Measurements from ENCODE around the gene CCDC187.
"Not testable (repeated sequence)": the region's sequence is repeated elsewhere in the genome, so short reads cannot be mapped to it uniquely, and the experiment has no call there.

Gene CCDC187

DNA sequence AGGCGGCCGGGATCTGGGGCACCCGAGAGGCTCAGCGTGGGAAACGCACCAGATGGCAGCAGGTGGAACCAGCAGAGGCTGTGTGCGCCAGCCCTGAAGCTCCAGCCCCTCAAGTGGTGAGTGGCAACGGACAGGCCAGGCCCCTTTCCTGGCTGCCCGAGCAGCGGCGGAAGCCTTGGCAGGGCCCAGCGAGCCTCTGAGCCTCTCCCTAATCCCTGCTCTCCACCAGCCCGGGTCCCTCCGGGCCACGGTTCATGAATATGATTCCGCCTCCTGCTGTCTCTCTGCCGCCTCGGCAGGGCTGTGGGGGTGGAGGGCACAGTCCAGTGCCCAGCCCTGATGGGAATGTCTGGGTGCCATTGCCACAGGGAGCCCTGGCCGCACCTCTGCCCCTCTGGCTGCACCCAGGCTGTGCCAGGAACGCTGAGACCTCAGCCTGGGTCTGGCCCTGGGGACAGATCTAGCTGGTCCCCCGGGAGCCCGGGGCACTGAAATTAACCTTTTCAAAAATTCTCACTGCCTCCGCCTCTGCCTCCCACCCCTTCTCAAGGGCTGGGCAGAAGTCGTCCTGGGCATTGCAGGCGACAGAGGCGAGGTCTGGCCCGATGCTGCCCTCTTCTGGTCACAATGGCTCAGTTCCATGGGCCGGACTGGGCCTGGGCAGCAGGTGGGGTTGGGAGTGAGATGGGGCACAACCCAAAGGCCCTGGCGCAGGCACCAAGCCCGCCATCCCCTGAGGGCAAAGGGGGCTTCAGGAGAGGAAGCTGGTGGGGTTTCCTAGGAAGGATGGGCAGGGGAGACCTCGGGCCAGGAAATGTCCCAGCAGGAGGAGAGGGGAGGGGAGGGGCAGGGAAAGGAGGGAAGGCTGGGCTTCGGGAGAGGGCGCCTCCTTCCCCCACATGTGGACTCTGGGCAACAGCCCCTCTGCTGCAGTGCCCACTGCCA lies 20.3 kb downstream of the CCDC187 start:
- peak in 11 of 14 donors; percentile 25 to 86 (median 61) for DNase-seq

DNA sequence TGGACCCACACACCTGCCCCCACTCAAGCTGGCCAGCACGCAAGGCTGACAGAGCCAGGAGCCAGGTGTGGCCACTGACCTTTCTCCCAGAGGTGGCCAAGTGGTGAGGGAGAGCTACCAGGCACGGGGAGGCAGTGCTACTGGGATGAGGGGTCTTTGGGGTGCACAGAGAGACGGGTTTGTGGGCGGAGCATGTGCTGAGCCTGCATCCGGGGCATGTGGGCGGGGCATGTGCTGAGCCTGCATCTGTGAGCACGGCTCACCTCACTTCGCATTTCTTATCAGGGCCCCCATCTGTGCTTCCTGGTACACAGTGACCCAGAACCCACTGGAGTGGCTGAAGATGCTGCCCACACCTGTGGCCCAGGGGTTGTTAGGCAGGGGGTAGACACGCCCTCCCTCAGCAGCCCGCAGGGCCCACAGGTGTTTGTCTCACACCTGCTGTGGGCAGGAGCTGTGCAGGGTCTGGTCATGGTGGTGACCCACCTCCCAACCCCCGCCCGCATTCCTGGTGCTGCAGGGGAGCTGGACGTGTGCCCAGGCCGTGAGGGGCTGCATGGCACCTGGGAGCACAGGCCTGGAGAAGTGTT lies 21.5 kb downstream of the CCDC187 start:
- DNase-seq: no peak

DNA sequence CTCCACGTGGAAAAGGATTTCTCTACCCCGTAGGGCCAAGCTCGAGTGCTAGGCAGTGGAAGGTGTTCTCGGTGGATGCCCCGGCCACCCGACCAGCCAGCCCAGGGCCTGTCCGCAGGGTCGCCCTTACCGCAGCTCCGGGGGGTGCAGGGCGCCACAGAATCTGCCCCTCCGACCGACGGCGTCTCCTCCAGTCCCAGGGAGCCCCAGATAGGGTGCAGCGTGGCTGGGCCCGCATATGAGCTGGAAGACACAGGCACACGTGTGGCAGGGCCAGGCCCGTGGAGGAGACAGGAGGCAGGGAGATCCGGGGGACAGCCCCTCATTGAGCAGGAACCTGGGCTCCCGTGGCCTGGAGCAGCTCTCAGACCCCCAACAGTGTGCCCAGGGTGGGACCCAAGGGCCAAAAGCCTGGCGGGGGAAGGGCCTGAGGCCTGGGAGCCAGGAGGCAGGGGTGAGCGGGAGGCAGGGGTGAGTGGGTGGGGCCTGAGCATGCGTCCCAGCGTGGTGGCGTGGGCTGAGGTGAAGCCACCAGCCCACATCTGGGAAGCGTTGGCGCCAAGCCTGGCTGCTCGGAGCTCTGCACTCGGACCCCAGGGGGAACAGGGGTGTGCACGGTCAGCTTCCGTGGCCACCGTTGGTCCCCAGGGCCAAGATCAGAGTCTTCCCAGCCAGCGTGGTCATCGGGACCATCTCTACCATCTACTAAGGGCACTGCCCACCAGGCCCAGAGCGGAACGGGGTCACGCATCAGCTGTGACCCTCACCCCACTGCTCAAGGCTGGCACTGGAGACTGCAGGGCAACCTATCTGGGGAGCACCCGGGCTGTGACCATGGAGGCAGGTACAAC lies 22.2 kb downstream of the CCDC187 start:
- DNase-seq: no peak

DNA sequence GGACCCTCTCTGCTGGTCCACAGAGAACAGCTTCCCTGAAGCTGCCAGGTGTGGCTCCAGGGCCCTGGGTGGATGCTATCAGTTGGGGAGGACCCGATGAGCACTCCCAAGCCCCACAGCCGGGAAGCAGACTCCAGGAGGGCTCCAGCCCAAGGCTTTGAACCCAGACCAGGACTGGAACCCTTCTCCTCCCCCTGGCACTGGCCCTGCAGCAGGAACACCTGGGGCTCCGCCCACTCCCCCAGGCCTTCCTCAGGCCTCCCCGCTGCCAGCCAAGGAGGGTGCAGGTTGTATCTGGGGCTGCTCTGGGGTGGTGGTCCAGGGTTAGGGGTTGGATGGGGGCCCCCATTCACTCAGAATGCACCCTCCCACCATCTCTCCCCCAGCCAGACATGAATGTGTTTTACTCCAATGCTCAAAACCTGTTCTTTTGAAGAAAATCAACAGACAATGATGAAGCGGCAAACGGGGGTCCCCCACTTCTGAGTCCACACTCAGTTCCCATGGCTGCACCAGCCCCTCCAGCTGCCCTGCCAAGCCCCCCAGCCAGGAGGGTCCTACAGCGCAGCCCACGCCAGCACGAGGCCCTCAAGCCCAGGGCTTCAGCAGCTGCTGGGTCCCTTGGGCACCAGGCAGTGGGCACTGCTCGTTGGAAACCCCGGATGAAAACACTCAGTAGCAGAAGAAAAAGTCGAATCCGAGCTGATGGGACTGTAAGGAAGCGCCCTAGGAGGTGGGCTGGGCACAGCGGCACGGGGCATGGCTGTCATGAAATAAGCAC lies 23.2 kb downstream of the CCDC187 start:
- DNase-seq: no peak

DNA sequence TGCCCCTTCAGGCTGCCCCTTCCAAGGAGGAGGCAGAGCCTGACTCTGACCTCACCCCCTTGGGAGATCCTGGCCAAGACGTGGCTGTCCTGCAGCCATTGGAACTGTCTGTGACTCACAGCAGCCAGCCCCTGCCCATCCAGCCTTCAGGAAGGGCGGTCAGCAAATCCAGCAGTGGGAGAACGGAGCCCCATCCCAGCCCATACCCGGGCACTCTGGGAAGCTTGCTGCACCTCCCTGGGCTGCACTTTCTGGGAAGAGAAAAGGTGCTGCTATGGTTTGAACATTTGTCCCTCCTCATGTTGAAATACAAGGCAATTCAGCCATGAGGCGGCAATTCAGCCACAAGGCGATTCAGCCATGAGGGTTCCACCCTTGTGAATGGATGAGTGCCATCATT lies 24.4 kb downstream of the CCDC187 start:
- no peak for DNase-seq

DNA sequence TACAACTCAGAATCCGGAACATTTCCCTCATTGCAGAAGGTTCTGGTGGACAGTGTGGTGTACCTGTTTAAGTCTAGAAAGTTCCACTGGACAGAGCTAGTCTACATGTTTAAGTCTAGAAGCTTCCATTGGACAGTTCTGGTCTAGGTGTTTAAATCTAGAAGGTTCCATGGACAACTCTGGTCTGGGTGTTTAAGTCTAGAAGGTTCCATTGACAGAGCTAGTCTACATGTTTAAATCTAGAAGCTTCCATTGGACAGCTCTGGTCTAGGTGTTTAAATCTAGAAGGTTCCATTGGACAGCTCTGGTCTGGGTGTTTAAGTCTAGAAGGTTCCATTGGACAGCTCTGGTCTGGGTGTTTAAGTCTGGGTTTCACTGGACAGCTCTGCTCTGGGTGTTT lies 25.0 kb downstream of the CCDC187 start:
- DNase-seq: no peak

DNA sequence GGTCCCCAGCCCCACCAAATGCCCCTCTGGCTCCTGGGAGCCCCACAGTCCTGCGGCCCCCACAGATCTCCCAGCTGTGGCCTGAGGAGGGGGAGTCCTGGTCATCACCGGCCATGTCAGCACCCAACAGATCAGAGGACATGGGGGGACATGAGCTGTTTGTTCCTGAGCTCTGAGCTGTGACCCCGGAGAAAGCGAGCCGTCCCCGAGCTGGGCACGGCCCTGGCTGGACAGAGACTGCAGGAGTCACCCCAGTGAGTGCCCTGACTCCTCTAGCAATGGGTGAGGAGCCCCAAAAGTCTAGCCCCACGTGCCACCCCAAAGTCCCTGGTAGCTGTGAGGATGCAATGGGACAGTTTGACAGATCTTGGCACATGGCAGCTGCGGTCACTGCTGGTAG lies 25.7 kb downstream of the CCDC187 start:
- DNase-seq: no peak

DNA sequence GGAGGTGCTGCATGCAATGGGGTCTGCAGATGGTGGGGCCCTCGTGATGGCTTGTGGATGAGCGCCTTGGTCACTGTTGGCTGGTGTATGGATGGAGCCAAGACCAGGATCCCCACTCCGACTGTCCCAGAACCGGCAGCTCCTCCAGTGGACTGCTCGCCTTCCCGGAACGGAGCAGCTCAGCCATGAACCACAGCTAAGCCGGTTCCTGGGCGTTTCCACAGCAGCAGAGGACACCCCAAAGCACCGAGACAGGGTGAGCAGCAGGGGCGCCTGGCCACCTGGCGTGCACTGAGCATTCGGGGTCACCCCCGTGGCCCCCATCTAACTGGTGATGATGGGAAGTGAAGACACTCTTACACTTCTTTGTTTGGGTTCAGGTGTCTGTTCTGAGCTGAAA lies 26.1 kb downstream of the CCDC187 start:
- DNase-seq: no peak

DNA sequence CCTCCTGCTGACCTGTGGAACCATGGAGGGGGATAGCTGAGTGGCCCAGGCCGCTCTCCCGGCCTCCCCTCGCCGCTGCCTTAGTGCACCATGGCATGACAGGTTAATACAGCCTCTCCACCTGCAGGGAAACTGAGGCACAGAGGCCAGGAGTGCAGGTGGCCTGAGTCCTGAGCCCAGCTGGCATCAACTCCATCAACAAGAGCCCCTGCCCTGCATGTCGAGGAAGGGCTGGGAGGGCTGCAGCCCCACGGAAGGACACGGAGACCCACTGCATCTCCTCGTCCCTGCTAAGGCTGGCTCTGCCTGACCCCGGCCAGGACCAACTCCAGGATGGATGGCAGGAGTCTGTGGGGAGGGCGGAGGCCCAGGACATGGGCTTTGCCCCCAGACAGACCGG lies 27.2 kb downstream of the CCDC187 start:
- no peak for DNase-seq

DNA sequence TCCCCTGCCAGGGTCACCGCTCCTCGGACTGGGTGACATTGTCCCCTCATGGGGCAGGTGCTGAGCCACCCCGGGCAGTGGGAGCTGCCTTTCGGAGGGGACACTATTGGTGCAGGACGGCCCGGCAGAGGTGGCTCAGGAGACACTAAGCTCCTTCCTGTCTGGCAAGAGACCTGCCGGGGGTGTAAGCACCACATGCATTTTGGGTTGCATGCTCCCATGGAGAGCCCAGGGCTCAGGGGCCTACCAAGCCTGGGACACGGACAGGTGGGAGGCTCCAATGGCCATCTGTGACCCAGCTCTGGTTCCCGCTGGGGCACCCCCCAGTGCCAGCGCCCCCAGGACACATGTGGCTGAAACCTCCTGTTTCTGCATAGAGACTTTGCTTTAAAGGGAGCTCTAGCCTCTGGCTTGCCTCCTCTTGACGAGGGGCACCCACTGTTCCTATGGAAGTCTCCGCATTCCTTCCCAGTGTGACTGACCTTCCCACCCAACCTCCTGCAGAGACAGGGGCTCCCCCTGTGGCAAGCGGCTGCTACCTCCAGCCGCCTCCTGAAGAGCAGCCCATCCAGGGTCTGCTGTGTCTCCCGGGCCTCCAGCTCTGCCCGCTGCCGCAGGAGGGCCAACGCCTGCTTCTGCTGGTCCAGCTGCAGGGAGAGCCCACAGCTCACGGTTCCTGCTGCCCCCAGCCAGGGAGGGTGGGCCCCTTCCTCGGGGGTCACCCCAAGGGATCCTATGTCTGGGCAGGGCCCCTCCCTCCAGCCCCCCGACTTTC lies 28.1 kb downstream of the CCDC187 start:
- no peak for DNase-seq

DNA sequence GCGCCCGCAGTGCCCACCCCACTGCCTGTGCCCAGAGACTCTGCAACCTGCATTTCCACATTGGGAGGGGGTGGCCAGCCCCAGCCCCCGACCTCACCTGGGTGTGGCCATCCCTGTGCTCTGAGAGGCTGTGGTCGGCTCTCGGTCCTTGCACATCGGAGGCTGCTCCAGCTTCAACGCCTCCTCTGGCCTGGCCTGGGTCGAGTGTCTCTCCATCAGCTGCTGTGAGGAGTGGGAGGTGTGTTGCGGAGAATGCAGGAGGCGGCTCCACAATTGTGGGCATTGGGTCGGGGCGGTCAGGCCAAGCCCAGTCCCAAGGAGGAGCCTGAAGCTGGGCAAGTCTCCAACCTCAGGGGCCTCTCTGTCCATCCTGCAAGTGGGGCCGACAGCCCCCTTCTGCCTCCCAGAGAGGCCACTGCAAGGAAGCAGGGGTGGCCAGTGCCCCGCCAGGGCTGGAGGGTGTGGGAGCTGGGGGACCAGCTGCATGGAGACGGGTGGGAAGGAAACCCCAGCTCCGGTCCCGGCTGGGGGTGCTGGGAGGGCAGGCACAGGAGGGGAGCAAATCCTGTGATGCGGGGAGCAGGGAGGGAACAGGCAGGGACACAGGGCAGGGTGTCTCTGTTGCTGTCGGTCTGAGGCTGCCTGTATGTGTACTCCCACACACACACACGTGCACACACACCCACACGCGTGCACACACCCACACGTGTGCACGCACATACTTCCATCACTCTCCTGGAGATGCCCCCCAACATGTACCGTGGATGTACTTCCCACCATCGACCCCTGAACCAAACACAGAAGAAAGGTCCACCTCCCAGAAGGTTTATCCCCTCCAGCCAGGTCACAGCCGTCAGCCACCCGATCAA lies 28.9 kb downstream of the CCDC187 start:
- no peak for DNase-seq

DNA sequence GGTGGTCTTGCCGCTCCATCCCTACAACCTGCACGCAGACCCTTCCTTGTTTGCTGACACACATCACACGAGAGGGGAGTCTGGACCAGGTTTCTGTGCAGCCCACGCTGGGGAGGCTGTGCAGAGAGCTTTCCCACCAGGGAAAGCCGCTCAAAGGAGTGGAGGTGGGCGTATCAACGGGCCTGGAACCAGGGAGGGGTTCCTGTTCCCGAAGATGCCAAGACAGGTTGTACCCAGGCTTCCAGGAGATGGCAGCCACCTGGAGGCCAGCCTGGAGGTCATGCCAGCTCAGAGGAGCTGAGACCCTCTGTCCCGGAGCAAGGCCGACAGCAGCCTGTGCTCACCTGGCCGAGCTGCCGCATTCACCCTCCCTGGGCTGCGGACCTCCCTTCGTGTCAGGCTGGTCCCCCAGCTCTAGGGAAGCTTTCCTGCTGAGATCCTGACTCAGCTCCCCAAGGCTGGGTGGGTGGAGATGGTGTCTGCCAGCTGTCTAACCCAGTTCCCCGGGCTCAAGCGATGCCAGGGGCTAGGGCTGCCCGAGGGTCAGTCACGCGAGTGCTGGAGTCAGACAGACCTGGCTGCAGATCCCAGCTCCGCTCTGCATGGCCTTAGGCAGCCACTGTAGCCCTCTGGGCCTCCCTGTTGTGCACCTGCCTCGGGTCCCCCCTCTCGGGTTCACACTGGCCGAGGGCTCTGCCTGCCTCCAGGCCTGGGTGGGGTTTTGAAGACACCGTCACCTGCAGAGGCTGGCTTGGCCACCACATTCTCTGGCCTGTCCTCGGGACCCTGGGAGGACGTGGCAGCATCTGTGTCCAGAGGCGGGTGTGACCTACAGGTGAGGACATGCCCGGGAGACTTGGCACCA lies 29.7 kb downstream of the CCDC187 start:
- no peak for DNase-seq

DNA sequence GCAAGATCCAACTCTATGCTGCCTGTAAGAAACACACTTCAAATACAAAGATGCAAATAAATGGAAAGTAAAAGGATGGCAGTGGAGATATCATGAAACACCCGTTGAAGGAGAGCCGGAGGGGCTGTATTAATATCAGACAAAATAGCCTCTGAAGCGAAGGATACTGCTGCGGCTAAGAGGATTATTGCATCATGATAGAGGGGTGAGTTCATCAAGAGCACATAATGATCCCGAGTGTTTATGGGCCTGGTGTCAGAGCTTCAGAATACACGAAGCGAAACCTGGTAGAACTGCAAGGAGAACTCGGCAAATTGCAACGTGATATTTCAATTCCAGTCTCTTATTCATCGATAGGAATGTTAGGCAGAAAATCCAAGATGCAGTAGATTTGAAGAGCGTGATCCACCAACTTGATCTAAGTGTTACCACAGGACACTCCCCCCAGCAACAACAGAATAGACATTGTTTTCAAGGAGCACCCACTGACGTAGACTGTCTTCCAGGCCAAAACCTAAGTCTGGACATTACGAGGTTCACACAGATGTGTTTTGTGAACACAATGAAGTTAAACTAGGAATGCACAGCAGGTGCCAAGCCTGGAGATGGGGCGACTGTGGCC lies 30.5 kb downstream of the CCDC187 start:
- DNase-seq: no peak

DNA sequence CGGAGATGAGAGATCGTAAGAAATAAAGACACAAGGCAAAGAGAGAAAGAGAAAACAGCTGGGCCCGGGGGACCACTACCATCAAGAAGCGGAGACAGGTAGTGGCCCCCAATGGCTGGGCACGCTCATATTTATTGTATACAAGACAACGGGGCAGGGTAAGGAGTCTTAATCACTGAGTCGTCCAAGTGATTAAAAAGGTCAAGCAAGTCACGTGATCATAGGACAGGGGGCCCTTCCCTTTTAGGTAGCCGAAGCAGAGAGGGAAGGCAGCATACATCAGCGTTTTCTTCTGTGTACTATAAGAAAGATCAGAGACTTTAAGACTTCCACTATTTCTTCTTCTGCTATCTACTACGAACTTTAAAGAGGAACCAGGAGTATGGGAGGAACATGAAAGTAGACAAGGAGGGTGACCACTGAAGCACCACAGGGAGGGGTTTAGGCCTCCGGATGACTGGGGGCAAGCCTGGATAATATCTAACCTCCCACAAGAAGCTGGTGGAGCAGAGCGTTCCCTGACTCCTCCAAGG lies 33.7 kb downstream of the CCDC187 start:
- DNase-seq: no peak

DNA sequence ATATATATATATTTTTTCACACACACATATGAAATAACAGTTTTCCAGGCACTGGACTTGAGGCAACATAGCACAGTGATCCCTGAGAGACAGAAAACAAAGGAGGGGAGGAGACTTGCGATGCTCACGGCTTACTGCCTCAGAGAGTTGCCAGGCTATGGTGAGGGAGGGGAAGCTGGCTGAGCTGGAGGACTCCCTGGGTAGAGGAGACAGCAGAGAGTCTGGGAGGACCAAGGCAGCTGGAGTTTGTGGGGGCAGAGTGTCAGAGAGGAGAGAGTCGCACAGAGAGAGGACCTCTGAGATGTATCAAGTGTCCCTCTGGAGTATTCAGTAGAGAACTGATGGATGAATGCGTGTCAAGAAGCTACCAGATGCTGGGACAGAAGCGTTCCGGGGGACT lies 35.2 kb downstream of the CCDC187 start:
- no peak for DNase-seq

DNA sequence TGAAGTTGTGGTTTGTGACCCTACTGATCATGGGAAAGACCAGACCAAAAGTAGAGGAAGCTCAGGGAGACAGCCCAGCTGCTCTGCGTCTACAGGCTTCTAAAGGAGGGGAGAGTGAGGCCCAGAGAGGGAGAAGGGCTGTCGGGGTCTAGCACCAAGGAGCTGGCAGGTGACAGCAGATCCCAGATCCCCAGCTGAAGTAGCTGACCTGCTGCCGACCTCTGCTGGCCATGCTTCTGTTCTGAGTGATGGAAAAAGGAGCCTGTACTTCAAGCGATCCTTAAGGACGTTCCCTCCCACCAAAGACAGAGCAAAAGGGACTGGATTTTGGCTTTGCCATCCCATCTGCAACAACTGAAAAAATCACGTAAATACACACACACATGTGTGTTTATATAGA lies 35.6 kb downstream of the CCDC187 start:
- DNase-seq: no peak

DNA sequence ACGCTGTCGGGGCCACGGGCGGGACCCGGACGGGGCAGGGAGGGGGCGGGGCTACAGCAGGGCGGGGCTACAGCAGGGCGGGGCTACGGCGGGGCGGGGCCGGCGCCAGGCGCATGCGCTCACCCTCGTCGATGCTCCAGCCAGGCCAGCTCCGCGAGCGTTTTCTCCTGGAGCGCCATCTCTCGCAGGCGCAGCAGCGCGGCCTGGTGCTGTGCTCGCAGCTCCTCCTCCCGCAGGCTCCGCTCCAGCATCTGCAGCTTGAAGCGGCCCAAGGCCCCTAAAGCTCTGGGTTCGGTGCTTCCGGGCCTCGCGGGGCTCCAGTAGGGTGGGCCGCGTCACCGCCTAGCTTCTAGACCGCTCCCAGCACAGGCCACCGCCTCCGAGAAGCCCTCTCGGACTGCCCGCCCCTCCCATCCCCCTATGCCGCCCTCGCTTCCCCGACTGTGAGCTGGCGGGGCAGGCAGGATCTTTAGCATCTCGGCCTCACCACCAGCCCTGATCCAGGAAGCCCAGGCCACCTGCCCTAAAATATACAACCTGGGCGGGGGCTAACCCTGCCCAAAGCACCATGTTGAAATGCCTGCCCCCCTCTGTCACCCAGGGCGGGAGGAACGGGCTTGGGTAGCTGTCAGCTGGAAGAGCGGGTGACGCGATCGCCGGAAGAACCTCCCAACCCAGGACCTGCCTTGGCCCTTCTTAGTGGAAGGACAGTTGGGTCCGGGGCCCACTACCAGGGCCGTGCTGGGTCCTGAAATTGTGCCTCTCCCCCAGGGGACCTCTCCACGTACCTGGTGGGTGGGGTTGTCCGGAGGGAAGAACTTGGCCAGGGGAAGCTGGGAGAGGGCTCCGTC lies 36.4 kb downstream of the CCDC187 start:
- DNase-seq: peak in 13 of 14 donors; percentile 10 to 84 (median 69)

DNA sequence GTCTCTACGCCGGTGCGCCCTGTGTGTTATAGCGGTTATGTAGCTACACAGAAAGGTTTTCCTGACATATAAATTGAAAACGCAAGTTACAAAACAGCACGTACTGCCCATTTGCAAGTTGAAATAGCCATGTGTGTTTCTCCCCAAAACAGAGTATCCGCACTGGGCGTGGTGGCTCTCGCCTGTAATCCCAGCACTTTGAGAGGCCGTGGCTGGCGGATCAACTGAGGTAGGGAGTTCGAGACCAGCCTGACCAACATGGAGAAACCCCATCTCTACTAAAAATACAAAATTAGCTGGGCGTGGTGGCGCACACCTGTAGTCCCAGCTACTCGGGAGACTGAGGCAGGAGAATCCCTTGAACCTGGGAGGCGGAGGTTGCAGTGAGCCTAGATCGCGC lies 37.3 kb downstream of the CCDC187 start:
- not testable (repeated sequence) for DNase-seq
